NCI-H2196 (cell line): ENCODE data around the gene SUGCT.
"Not testable (repeated sequence)": the region's sequence is repeated elsewhere in the genome, so short reads cannot be mapped to it uniquely, and the experiment has no call there.

ENCODE experiments used
- DNase-seq: peaks from one replicate; lab custom pipeline; 2025; ENCODE audit not compliant: unreplicated experiment; lab: John Stamatoyannopoulos, UW

The SUGCT gene

DNA sequence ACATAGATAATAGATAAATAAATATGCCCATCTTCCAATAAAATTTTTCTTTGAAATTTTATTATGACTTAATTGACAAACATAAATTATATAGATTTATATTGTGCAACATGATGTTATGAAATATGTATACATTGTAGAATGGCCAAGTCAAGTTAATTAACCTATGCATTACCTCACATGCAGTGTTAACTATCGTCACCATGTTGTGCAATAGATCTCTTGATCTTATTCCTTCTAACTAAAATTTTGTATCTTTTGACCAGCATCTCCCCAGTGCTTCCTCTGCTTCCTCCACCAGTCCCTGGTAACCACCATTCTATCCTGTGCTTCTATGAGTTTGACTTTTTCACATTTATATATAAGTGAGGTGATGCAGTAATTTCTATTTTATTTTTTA is 259.6 kb downstream of the SUGCT start:
- DNase-seq: no peak

DNA sequence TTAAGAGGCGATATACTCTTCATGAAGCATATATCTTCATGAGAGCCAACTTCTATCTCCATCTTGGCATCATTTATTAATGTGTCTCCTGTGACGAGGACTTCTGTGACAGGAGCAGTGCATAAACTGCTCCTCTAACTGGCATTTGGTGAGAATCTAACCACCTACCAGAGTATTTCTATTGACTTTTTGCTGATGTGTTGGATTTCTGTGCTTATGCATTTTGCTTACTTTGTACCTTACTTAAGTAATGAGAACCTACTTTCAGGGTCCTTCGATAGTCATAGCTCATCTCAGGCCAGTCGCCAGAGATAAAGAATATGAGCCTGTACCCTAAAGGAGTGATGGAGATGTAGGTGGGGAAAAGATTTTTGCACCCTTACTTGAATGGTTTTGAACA is 265.7 kb downstream of the SUGCT start:
- no peak for DNase-seq

DNA sequence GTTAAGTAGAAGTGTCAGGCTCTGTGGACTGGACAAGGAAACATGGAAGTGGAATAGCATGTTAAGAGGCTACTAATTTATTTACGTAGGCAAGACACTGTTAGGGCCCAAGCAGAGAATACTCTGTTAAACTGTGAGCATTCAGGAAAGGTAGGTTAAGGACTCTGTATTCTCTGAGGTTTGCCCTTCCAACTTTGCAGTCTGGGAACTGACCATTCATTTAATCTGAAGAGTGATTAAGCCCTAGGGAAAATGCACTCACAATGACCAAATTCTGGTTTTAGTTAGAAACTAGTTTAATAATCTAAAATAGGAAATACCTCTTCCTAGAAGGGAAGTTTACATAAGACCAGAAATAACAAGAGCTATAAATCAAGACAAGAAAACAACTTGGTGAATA is 266.6 kb downstream of the SUGCT start:
- DNase-seq: no peak

DNA sequence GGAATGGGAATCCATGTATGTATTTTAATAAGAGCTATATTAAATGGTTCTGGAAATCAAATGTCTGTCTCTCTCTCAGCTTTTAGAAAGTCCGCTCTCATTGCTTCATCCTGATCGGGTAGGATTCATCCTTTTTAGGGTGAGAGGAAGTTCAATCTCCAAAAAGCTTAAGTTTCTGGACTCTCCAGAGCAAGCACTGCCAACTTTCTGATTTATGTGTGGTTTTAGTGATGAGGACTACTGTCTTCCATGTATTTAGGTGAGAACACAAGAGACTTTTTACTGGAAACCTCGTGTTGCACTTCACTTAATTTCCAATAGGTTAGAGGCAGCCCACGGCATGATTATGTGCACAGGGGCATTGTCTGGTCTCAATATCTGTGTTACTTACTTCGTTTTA is 267.9 kb downstream of the SUGCT start:
- no peak for DNase-seq

DNA sequence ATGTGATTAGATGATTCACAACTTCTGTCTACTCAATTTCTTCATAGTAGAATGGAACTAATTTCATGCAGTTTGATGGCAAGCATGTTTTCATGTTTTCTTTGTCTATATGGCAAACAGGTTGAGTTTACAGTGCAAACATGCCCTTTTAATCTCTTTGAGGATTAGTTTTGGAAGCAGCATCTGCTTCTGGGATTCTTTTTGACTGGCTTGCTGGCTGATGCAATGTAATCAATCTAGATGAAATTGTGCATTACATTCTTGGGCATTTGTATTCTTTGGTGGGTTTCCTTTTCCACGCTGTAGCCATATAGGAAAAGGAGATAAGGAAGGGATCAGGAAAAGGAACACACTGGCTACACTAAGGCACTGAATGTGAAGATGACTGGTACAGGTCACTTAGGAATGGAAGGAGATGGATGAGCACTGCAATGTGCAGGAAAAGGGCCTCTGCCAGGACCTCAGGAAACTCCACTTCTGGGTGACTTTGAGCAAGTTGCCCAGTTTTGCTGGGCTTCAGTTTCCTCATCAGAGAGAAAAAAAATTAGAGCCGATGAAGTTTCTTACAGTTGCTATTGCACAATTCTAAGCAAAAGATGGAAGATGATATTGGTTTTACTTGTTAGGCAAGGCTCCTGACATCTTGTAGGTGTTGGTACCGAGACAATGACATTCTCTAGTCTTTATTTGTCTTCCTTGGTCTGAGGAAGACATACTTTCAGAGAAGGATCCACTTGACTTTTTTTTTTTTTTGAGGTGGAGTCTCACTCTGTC is 269.1 kb downstream of the SUGCT start:
- no peak for DNase-seq

DNA sequence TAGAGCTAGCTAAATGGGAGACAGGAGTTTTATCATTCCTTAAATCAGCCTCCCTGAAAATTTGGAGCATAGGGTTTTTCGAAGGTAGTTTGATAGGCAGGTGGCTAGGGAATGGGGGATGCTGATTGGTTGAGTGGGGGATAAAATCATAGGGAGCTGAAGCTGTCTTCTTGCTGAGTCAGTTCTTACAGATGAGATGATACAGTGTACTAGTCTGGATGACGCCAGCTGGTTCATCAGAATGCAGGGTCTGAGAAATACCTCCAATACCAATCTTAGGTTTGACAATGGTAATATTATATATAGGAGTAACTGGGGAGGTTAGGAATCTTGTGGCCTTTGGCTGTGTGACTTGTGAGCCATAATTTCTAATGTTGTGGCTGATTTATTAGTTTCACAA is 271.2 kb downstream of the SUGCT start:
- DNase-seq: no peak

DNA sequence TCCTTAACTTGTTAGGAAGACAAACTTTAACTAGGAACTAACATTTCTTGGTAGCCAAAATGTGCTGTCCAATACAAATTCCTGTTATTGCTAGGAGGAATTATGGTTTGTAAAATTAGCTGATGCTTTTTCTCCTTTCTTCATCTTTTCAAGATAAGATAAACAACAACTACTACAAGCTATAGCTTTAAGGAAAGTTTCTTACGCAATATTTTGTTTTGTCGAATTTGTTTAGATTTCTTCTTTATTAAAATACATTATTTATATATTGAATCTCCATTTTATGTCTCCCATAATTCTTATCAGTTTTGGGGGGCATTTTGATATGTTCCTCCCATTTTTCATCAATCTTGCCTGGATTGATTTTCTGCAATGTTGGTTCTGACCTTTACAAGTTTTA is 277.5 kb downstream of the SUGCT start:
- DNase-seq: no peak

DNA sequence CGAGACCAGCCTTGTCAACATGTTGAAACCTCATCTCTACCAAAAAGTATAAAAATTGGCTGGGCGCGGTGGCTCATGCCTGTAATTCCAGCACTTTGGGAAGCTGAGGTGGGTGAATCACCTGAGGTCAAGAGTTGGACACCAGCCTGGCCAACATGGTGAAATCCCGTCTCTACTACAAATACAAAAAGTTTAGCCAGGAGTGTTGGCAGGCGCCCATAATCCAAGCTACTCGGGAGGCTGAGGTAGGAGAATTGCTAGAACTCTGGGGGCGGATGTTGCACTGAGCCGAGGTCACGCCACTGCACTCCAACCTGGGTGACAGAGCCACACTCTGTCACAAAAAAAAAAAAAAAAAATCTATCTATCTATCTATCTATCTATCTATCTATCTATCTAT is 279.9 kb downstream of the SUGCT start:
- not testable (repeated sequence) for DNase-seq

DNA sequence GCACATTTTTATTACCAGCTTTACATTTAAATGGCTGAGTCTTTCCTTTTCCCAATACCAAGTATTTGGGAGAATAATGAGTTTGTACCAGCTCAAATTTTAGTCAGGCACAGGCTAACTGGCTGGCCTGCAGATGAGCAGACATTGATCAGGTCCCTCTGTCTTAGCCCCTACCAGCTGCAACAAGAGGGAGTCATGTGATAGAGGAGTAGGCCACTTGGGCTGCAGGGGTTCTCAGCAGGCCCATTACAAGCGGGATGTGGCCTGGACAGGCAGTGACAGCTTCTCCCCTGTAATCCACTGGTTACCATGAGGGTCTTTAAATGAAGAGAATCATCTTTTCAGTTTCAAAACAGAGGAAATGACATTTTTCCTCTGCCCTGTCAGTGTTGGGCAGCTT is 283.6 kb downstream of the SUGCT start:
- DNase-seq: no peak

DNA sequence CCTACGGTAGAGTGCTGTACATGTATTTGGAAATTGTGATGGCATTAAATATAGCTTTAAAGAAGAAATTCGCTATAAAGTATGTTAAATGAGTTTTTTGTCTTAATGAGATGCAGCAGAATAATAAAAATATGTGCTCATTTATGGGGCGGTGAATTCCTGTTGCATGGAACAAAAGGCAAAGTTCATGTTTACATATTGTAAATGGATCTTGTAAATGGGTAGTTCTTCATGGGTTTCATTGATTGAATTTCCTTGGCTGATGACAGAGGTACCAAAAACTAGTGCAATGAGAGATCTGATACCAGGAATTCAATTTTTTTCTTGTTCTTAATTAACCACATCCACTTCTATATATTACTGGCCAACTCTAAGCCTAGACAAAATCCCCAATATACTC is 284.2 kb downstream of the SUGCT start:
- no peak for DNase-seq

DNA sequence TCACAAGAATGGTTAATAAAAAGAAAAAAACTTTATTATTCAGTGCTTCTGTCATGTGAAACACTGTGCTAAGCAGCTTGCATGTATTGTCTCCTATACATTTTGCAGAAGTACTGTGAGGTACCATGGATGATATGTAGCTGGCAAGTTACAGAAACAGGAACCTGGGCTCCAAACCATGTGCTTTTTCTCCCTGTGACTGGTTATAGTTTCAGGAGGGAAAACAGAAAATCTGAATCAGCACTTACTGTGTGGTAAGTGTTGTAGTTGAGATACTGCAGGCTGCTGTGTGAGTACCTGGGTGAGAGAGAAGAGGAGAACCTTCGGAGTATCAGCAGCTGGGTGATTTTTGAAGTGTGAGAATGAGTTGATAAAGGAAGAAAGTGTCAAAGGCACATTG is 285.0 kb downstream of the SUGCT start:
- no peak for DNase-seq

DNA sequence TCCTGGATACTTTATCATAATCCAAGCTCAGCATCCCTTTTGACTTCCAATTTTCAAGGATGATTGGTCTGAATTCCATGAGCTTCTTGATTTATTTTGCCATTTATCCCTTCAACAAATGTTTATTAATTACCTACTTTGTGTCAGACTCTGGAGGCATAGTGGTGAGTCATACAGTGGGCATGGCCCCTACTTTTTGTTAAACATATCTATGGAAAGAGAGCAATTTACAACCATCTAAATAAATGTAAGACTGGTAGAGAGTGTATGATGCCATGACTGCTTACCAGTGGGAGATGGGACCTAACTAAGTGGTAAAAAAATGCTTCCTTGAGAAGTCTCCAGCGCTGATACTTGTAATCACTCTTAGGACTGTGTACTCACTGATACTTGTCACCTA is 286.6 kb downstream of the SUGCT start:
- DNase-seq: no peak

DNA sequence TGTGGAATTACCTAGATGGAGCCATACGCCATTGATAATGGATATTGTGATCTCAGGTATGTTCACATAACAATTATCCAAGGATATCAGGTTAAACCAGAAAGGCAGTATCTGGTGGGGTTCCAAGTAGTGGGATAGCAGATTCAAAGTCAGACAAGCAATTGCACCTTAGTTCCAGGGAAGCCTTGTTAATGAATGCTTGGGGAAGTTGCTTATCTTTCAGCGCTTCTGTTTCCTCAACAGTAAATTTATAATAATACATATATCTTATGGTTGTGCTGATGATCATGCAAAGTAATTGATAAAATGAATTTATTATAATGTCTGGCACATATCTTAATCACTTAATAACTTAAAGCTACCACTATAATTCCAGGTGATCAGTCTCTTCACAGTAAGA is 290.9 kb downstream of the SUGCT start:
- DNase-seq: no peak

DNA sequence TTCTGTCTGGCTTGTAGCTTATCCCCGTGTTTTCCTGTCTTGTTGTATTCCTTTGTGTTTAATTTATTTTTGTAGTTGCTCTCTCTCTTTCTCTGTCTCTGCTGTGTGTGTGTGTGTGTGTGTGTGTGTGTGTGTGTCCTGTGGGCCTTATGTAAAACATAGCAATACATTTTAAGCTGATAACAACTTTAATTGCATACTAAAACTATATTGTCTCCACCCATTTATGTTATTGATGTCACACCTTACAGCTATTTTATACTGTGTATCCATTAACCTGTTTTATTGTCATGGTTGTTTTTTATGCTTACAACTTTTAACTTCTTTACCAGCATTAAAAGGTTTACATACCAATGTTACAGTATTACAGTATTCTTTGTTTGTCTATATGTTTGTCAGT is 293.6 kb downstream of the SUGCT start:
- DNase-seq: no peak

DNA sequence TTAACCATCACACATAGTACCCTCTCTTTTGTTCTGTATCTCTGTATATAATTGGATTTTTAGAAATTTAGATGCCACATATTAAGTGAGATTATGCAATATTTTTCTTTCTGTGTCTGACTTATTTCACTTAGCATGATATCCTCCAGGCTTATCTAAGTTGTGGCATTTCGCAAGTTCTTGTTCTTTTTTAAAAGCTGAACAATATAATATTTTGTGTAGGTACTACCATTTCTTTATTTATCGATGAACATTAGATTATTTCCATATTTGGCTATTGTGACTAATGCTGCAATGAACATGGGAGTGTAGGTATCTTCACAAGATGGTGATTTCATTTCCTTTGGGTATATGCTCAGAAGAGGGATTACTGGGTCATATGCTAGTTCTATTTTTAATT is 295.0 kb downstream of the SUGCT start:
- DNase-seq: no peak

DNA sequence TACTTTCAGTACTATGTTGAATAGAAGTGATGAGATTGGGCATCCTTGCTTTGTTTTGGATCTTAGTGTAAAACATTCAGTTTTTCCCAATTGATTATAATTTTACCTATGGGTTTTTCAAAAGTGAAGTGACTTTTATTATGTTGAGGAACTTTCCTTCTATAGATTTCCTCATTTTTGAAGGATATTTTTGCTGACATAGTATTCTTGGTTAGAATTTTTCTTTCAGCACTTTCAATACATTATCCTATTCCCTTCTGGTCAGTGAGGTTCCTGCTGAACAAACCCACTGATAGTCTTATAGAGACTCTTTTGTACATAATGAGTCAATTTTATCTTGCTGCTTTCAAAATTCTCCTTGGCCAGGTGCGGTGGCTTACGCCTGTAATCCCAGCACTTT is 297.2 kb downstream of the SUGCT start:
- no peak for DNase-seq

DNA sequence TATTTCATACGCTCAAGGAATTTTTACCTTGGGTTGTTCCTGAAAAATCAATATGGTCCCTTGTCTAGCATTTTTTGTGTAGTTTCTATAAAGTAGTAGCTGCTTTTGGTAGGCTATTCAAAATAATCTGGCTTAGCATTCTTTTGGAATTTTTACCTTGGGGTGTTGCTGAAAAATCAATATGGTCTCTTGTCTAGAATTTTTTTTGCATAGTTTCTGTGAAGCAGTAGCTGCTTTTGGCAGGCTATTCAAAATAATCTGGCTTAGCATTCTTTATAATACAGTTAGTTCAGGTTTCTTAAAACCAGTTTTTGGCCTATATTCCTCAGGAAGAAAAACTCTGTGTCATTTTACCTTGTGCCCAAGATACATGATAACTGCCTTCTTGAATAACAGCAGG is 301.9 kb downstream of the SUGCT start:
- DNase-seq: no peak

DNA sequence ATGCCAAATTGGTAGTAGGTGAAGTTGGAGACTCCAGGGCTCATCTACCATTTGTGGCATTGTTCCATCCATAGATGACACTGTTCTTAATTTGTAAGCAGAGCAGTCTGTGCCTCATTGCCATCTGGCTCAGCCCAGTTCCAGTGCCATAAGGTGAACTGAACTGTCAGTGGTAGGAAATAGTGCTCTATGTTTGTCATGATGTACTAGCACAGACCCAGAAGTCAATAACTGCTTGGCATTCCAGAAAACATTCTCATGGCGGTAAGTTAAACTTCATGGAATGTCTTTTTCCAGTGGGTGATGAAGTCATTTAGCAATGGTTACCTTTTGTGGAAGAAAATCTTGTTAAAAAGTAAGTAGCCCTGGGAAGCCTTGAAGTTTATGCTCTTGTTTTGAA is 302.7 kb downstream of the SUGCT start:
- DNase-seq: no peak

DNA sequence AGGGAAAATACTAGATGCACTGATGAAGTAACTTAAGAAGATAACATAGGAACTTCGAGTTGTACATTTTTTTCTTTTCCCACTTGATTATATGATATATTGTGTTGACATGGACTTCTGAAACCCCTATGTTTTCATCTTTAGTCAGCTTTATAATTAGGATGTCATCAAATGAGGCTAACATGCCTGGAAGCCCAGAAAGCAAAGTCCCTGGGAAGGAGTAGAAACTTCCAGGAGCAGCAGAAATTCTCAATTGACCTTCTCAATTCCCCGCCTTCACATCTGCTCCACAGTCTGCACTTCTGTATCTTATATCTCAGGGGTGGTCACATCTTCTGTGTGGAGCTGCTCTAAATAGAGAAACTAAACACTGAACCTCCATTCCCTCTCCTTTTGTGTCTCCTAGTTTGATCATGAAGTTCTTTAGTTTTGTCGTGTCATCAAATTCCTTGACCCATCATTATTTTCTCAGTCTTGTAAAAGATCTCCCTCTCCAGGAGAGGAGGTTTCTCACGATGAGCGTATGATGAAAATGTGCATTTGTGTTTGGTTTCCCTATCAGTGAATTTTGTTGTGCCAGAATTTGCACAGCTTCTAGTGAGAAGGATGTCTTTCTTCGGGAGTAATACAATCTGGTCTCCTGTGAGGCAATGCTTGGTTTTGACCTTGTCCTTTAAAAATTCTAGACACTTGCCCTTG is 303.3 kb downstream of the SUGCT start:
- no peak for DNase-seq

DNA sequence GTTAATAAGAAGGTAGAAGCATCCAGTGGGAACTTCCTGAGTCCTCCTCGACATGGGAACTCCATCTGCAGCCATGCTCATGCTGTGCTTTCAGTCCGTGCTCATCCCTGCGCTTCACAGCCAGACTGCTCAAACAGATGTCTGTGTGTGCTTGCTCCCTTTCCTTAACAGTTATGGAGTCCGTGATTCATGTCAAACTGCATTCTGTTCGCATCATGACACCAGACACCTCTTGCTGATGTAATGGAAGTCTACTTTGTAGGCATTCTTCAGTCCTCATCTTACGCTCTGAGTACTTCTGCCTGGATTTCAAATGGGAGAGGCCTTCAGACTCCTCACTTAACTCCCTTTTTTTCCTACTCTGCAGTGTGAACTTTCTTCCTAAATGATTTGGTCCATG is 304.9 kb downstream of the SUGCT start:
- DNase-seq: no peak

DNA sequence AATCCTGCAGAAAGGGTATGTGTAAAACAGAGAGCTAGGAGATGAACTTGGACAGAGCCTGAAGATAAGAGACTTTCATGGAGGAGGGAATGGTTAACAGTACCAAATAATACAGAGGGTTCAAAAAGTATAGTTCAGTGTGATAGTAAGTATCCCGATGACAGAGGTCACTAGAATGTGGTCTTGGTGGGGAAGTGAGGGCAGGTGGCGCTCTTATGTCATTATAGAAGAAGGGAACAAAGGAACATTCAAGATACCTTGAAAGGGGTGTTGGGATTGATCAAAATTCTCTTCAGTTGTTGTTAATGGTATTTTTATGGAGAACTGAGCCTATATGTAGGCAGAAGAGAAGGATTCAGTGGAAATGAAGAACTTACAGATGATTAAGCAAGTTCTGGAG is 312.5 kb downstream of the SUGCT start:
- no peak for DNase-seq

DNA sequence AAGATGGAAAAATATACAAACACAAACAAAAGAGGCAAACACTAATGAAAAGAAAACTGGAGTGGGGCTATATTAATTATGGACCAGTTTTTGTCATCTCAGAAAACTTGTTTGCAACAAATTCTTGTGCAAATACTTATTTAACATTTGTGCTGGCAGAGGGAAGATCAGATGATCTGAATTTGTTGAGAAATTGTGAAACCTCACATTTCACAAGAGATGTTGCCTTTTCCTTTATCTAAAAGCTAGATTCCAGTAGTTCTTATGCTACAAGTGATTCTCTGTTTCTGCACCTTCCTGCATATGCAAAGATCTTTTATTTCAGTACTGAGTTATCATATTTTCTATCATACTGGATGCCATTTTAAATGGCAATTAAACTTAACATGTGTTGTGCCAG is 320.7 kb downstream of the SUGCT start:
- DNase-seq: no peak
